ENCODE measurements around the gene SLC26A1. TPM values are rescaled to one million over a fixed set of nuclear protein-coding genes. Genes with fewer than 3 reads are reported as not detected.
"Not testable (repeated sequence)": the region's sequence is repeated elsewhere in the genome, so short reads cannot be mapped to it uniquely, and the experiment has no call there.

The SLC26A1 gene
- total RNA-seq, 4 donors from 2014 or later = 0.20 to 0.30 (median 0.21) TPM; not detected in 1

DNA sequence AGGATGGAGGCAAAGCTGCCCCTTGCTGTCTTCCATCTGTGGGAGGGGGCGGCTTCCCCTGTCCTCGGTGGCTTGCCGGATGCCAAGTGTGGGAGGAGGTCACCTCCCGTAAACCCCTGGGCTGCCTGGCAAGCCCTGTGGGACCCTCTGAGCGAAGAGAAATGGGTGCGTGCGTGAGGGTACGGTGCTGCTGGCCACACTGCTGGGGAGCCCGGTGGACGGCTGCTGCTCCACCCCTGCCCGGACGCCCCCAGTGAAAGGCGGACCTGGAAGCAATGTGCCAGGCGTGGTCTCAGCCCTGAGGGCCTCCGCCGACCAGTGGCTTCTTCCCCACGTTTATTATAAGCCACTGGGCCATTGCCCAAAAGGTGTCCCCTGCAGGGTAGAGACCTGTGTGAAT lies 10.9 kb downstream of the SLC26A1 start:
- H3K36me3 ChIP-seq = peaks cover 0 to 16% (median 0%) of the 10 kb centered on the region in 3 donors
- no peaks in the 10 kb centered on the region for H3K9me3 ChIP-seq
- no peak overlapping the region for H3K27ac ChIP-seq
- DNase-seq (ENCODE audit: low spot score in 2 of 2) = no peak
- 87 to 90% methylated on average over 16 to 17 of the region's 17 CpGs for WGBS, 2 donors
- H3K27me3 ChIP-seq = no peaks in the 10 kb centered on the region
- TF ChIP-seq, protein P1, sequence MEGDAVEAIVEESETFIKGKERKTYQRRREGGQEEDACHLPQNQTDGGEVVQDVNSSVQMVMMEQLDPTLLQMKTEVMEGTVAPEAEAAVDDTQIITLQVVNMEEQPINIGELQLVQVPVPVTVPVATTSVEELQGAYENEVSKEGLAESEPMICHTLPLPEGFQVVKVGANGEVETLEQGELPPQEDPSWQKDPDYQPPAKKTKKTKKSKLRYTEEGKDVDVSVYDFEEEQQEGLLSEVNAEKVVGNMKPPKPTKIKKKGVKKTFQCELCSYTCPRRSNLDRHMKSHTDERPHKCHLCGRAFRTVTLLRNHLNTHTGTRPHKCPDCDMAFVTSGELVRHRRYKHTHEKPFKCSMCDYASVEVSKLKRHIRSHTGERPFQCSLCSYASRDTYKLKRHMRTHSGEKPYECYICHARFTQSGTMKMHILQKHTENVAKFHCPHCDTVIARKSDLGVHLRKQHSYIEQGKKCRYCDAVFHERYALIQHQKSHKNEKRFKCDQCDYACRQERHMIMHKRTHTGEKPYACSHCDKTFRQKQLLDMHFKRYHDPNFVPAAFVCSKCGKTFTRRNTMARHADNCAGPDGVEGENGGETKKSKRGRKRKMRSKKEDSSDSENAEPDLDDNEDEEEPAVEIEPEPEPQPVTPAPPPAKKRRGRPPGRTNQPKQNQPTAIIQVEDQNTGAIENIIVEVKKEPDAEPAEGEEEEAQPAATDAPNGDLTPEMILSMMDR (IDR thresholded peaks at IDR 0.05) = no peak
- TF ChIP-seq EP300 (IDR thresholded peaks at IDR 0.05) = no peak
- TF ChIP-seq POLR2A (IDR thresholded peaks at IDR 0.05) = no peak
- H3K4me3 ChIP-seq = no peak overlapping the region
- H3K4me1 ChIP-seq = peaks cover 0 to 19% (median 9%) of the 10 kb centered on the region in 4 donors

DNA sequence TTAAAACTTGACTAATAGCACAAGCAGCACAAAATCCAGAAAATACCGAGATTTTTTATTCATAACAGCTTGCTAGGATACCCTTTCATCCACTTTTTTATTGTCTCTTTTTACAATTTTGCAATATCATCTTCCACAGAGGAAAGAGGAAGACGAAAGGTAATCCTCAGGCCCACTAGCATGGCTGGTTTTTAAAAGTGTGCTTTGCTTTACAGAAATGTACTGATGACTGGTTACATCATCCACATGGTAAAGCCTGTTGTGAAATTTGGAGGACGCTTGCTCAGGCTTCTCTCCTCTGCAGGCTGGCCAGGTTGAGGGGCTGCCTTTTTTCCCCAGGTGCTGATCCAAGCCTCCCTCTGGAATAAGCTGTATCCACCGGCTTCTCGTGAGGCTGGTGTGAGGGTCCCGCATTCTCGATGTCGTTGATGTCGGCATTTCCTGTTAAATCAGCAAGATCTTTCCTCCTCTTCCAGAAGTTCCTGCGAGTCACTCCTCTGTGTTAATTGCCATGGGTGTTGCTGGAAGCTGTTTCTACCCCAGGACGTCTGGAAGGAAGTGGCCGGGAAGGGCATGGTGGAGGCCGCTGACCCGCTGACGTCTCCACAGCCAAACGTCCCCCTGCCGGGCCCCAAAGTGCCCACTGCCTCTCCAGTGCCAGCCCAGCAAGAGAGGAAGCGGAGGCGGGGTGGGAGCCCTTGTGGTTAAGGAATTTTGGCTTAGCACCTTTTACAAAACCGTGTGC lies 14.1 kb downstream of the SLC26A1 start:
- WGBS, 2 donors = 48 to 52% methylated on average over 20 of the region's 20 CpGs
- H3K27ac ChIP-seq = no peak overlapping the region
- no peaks in the 10 kb centered on the region for H3K27me3 ChIP-seq
- peaks cover 0 to 1% (median under 1%) of the 10 kb centered on the region in 4 donors for H3K4me1 ChIP-seq
- H3K4me3 ChIP-seq = no peak overlapping the region
- DNase-seq (ENCODE audit: low spot score in 2 of 2) = no peak
- H3K9me3 ChIP-seq = no peaks in the 10 kb centered on the region
- TF ChIP-seq EP300 (IDR thresholded peaks at IDR 0.05) (peak in 1 of 2 donors; percentile 16), POLR2A (IDR thresholded peaks at IDR 0.05) (no peak)
- H3K36me3 ChIP-seq = peaks cover 0 to 16% (median 0%) of the 10 kb centered on the region in 3 donors

DNA sequence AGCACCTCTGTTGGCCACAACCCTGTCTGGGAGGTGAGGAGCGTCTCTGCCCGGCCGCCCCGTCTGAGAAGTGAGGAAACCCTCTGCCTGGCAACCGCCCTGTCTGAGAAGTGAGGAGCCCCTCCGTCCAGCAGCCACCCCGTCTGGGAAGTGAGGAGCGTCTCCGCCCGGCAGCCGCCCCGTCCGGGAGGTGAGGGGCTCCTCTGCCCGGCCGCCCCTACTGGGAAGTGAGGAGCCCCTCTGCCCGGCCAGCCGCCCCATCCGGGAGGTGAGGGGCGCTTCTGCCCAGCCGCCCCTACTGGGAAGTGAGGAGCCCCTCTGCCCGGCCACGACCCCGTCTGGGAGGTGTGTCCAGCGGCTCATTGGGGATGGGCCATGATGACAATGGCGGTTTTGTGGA lies 17.2 kb downstream of the SLC26A1 start:
- H3K36me3 ChIP-seq; H3K4me3 ChIP-seq; H3K9me3 ChIP-seq; DNase-seq (ENCODE audit: low spot score in 2 of 2); H3K27me3 ChIP-seq; H3K27ac ChIP-seq: not testable (repeated sequence)
- 85 to 93% methylated on average over 8 to 16 of the region's 25 CpGs for WGBS, 2 donors
- H3K4me1 ChIP-seq = peaks cover 0 to 26% (median 21%) of the 10 kb centered on the region in 4 donors

DNA sequence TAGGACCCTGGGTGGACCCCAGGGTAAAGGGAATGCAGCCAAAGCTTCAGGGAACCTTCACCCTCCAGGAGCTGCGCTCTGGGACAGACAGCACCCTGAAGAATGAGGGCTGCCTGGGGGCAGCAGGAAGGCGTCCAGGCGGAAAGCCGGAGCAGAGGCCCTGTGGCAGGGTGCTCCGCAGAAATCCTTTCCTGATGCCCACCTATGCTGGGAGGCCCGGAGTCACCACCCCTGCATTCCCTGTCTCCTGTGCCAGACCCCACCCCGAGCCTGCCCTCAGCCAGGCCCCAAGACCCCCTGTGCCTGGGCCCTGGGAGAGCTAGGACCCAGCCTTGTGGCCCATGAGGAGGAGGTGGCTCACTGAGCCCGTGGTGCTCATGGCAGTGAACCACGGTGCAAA lies 18.5 kb downstream of the SLC26A1 start:
- WGBS, 2 donors = 91 to 93% methylated on average over 7 to 9 of the region's 9 CpGs
- Histone ChIP-seq H3K36me3 (no peaks in the 10 kb centered on the region), H3K4me1 (peaks cover 0 to 26% (median 21%) of the 10 kb centered on the region in 4 donors), H3K27me3 (no peaks in the 10 kb centered on the region), H3K4me3 (no peak overlapping the region), H3K9me3 (no peaks in the 10 kb centered on the region), H3K27ac (no peak overlapping the region)
- no peak for DNase-seq (ENCODE audit: low spot score in 2 of 2)
- TF ChIP-seq POLR2A (IDR thresholded peaks at IDR 0.05) = no peak
- TF ChIP-seq EP300 (IDR thresholded peaks at IDR 0.05) = no peak
- TF ChIP-seq, protein P1 (IDR thresholded peaks at IDR 0.05) = no peak

DNA sequence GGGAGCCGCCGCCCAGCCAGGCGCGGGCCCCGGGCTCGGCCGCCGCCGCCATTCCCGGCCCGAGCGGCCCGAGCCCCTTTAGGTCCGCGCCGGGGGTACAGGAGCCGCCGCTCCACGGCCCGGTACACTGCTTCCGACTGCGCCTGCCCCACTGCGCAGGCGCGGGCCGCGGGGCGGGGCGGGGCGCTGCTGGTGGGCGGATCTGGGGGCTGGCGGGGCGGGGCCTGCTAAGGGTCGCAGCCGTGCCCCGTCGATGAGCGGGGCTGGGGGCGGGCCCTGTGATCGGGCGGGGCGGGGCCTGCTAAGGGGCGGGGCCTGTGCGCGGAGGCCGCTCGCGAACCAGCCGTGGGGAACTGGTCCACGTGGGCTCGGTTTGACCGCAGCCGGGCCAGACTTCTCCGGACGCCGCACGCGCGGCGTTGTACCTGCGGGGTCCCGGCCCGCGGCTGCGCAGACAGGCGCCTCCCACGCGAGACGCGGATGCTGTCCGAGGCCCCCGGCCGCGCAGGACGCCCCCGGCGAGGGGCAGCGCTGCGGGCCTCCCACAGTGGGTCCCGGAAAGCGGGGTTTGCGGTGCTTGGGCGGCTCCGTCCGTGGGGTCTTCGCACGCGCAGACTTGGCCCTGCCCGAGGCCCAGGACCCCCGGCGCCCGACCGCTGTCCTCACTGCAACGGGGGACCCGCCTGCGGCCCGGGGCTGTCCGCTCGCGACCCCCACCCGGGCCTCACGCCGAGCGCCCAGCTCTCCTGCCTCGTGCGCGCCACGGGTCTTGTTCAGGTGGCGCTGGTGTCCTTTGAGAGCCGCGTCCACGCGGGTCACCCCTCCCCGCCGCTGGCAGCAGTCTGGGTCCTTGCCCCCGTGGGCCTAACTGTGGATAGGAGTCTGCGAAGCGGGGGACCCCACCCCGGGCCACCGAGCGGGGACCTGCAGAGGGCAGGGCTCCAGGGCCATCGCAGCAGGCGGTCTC lies 19.5 kb downstream of the SLC26A1 start, which contains the start of gene DGKQ:
Gene DGKQ (minus strand): TSS at position 139 of the 967 bp plus-strand sequence. CDS start 87 bp downstream, at position 52.
- no peaks in the 10 kb centered on the region for H3K27me3 ChIP-seq
- H3K27ac ChIP-seq = peak within 1 kb of the TSS in 2 of 4 donors; percentile 72 to 80
- H3K4me1 ChIP-seq = peaks cover 0 to 26% (median 21%) of the 10 kb centered on the region in 4 donors
- no peaks in the 10 kb centered on the region for H3K36me3 ChIP-seq
- H3K9me3 ChIP-seq = no peaks in the 10 kb centered on the region
- TF ChIP-seq POLR2A (IDR thresholded peaks at IDR 0.05) = no peak
- 43 to 51% methylated on average over 42 to 56 of the region's 123 CpGs for WGBS, 2 donors
- peak within 1 kb of the TSS; percentile 48 to 95 (median 62) for H3K4me3 ChIP-seq
- peak; percentile 80 to 83 for DNase-seq (ENCODE audit: low spot score in 2 of 2)

DNA sequence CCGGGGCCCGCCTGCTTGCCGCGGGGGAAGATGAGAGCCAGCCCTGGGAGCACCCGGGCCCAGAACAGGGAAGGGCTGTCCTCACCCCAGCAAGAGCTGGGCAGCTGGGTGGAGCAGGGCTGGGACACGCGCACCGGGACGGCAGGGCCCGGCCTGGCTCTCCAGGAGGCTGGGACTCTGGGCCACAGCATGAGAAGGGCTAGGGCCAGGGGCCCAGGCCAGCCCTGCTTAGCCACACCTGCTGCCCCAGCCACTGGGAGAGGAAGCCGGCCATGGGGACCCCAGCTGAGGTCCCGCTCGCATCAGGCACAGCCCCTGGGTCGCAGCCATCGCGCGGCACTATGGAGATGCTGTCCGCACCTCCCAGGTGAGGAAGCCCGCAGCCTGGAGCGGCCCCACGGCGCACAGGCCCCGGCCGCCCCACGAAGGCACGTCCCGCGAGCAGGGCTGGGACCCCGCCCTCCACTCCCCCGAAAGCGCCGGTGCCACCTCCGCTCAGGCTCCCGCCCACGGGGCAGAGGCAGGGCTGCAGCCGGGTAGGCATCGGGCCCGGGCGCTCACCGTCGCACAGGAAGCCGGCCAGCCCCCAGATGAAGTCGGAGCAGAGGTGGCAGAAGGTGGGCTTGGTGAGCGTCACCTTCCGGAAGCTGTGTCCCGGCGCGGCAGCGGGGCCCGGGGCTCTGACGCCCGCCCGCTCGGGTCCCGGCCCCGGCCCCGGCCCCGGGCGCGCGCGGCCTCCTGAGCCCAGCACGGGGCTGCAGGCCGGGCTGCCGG lies 20.4 kb downstream of the SLC26A1 start:
- H3K27me3 ChIP-seq = no peaks in the 10 kb centered on the region
- peak overlapping the region; percentile 48 to 95 (median 62) for H3K4me3 ChIP-seq
- no peaks in the 10 kb centered on the region for H3K9me3 ChIP-seq
- 1% methylated on average over 50 of the region's 65 CpGs; no CpG with 5 or more reads in 1 of the 2 donors for WGBS, 2 donors
- DNase-seq (ENCODE audit: low spot score in 2 of 2) = no peak
- peak overlapping the region in 2 of 4 donors; percentile 65 to 80 for H3K27ac ChIP-seq
- no peaks in the 10 kb centered on the region for H3K36me3 ChIP-seq
- H3K4me1 ChIP-seq = peaks cover 0 to 29% (median 21%) of the 10 kb centered on the region in 4 donors
- TF ChIP-seq, protein P1 (IDR thresholded peaks at IDR 0.05) = no peak
- TF ChIP-seq POLR2A (IDR thresholded peaks at IDR 0.05) (no peak), EP300 (IDR thresholded peaks at IDR 0.05) (no peak)

Data from tibial nerve (tissue), 4 donors.